Lung (tissue), 12 donors: ENCODE data around the gene NPTN. TPM values are rescaled to one million over a fixed set of nuclear protein-coding genes. Genes with fewer than 3 reads are reported as not detected.

Experiments used
- ATAC-seq: fragments of 200-7000 bp; cut with Tn5 transposase; one replicate; pipeline ENCODE4 v1.9.1; 2020; ENCODE audit warnings: moderate number of reproducible peaks; ENCODE audit not compliant: insufficient read depth, low FRiP score
- DNase-seq, 3 donors: peaks; one replicate each; pipeline ENCODE4 v3.0.0-alpha.2; 2013 to 2017
- H3K27ac ChIP-seq, 2 donors: one replicate each; pipeline ENCODE4 v1.5.1; 2013; ENCODE audit warnings: mild to moderate bottlenecking in 2 of 2, moderate library complexity in 2 of 2, control low read depth in 1 of 2, inconsistent platforms in 1 of 2, low read depth in 1 of 2, low read length in 1 of 2
- H3K27me3 ChIP-seq, 3 donors: one replicate each; pipeline ENCODE4 v1.5.1; 2013; ENCODE audit warnings: low read length in 2 of 3; ENCODE audit not compliant: control insufficient read depth in 3 of 3, insufficient read depth in 3 of 3
- H3K36me3 ChIP-seq, 4 donors: one replicate each; pipeline ENCODE4 v1.5.1; 2013; ENCODE audit warnings: low read length in 4 of 4, mild to moderate bottlenecking in 1 of 4, moderate library complexity in 1 of 4; ENCODE audit not compliant: control insufficient read depth in 4 of 4, insufficient read depth in 4 of 4
- H3K4me1 ChIP-seq, 5 donors: one replicate each; pipeline ENCODE4 v1.5.1; 2013; ENCODE audit warnings: low read length in 5 of 5, mild to moderate bottlenecking in 2 of 5, moderate library complexity in 1 of 5; ENCODE audit not compliant: control insufficient read depth in 5 of 5, insufficient read depth in 5 of 5
- H3K4me3 ChIP-seq: one replicate; pipeline ENCODE4 v1.5.1; 2013; ENCODE audit warnings: mild to moderate bottlenecking, control low read depth, moderate library complexity
- H3K9ac ChIP-seq, 2 donors: one replicate each; pipeline ENCODE4 v1.5.1; 2013; ENCODE audit warnings: low read length in 2 of 2, control low read depth in 1 of 2; ENCODE audit not compliant: insufficient read depth in 1 of 2
- H3K9me3 ChIP-seq, 4 donors: one replicate each; pipeline ENCODE4 v1.5.1; 2013; ENCODE audit warnings: low read length in 3 of 4, mild to moderate bottlenecking in 1 of 4, moderate library complexity in 1 of 4; ENCODE audit not compliant: control insufficient read depth in 4 of 4, insufficient read depth in 3 of 4
- CTCF ChIP-seq: IDR thresholded peaks from 2 replicates; pipeline ENCODE4 v1.5.1; 2012; ENCODE audit warnings: mild to moderate bottlenecking; ENCODE audit errors: control extremely low read depth, extremely low read depth
- WGBS, 2 donors: extraction: QIAGEN DNeasy Blood & Tissue Kit; methylation state at CpG; one replicate each; pipeline ENCODE4 v1.1.7; 2013; 5-methylcytosine and 5-hydroxymethylcytosine counted together
- polyA plus RNA-seq, 2 donors: library from polyadenylated mRNA; stranded (reverse); fragments of 200-250 nt; gene quantifications; one replicate each; pipeline ENCODE4 v1.2.1, GENCODE V29; 2013
- total RNA-seq, 2 donors: library from RNA; depleted of rRNA in 1 of 2; stranded (reverse); fragments of >200 nt in 1 of 2; gene quantifications; one replicate each; pipeline ENCODE4 v1.2.1, GENCODE V29; 2014 to 2021
- donor health status: control.
- donor health status: control.
- donor health status: Bipolar disorder and iron deficiency.
- donor health status: healthy.
- donor health status: DM: yes; HTN: yes; CAD: no.

NPTN gene
- total and polyA plus RNA-seq, 4 donors, result 34.1 to 148 (median 122) TPM

GRCh38 chr15:73654659-73655058 is 21.5 kb upstream of the NPTN start:
- DNase-seq (no peak), ATAC-seq (no peak)
- no peaks in the 10 kb centered on the region for H3K27me3 ChIP-seq
- H3K9me3 ChIP-seq, result peaks cover 0 to 2% (median 0%) of the 10 kb centered on the region in 4 donors
- H3K36me3 ChIP-seq, result no peaks in the 10 kb centered on the region
- no peaks in the 10 kb centered on the region for H3K4me1 ChIP-seq
- H3K27ac ChIP-seq, result no peak overlapping the region
- WGBS, 2 donors, result 66 to 73% methylated on average over 3 of the region's 3 CpGs
- no peak for TF ChIP-seq CTCF
- no peak overlapping the region for H3K9ac ChIP-seq
- no peak overlapping the region for H3K4me3 ChIP-seq

GRCh38 chr15:73650416-73651126 is 17.4 kb upstream of the NPTN start:
- no peaks in the 10 kb centered on the region for H3K27me3 ChIP-seq
- H3K36me3 ChIP-seq, result no peaks in the 10 kb centered on the region
- WGBS, 2 donors, result 46 to 65% methylated on average over 3 of the region's 3 CpGs
- no peak for TF ChIP-seq CTCF
- H3K4me1 ChIP-seq, result no peaks in the 10 kb centered on the region
- no peak overlapping the region for H3K4me3 ChIP-seq
- DNase-seq, result no peak
- H3K27ac ChIP-seq, result no peak overlapping the region
- no peaks in the 10 kb centered on the region for H3K9me3 ChIP-seq
- no peak overlapping the region for H3K9ac ChIP-seq
- no peak for ATAC-seq

GRCh38 chr15:73648014-73648295 is 14.8 kb upstream of the NPTN start:
- H3K4me3 ChIP-seq, result no peak overlapping the region
- H3K4me1 ChIP-seq, result no peaks in the 10 kb centered on the region
- DNase-seq (no peak), ATAC-seq (no peak)
- no peak overlapping the region for H3K27ac ChIP-seq
- H3K36me3 ChIP-seq, result no peaks in the 10 kb centered on the region
- no peak overlapping the region for H3K9ac ChIP-seq
- TF ChIP-seq CTCF, result no peak
- 78 to 95% methylated on average over 2 of the region's 2 CpGs for WGBS, 2 donors
- no peaks in the 10 kb centered on the region for H3K9me3 ChIP-seq
- no peaks in the 10 kb centered on the region for H3K27me3 ChIP-seq
